ENCODE measurements around the gene KLHL29. TPM values are rescaled to one million over a fixed set of nuclear protein-coding genes. Genes with fewer than 3 reads are reported as not detected.

The KLHL29 gene
- total and polyA plus RNA-seq, 10 of the 15 experiments (the other 5 are each of a cell fraction or from before 2014, with no cell fraction given): 1.4 to 19.5 (median 6.1) TPM

DNA sequence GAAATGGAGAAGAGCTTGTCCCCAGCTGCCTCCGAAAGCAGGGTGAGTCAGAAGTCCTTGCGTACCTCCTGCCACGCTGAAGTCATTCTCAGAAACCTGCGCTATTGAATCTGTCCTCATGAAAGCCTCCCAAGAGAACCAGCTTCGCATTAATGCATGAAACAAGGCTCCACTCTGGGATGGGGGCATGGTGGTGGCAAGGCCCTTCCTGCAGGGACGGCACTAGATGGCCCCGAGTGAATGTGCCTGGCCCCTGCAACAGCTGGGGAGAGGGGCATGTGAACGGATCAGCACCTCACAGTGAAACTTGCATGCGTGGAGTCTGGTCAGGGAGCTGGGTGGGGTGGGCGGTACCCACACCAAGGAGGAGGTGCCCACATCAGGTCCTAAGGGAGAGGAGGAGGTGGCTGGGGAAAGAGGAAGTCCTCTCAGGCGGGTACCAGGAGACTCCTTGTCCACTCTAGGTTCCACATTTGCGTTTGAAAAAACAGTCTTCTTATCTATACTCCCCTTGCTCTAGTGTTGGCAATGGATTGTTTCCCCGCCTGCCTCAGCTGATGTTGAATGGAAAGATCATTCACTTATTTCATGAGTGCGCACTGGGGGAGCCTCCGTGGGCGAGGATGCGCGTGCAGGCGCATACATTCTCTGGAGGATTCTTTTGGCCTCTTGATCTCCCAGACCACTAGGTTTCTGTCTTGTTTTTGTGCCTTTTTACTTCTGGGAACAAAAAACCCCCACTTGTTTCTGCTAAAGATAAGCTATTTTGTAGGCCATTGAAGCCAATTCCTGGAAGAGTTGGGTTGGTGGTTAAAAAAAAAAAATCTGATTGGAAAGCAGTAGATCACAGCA lies 104.7 kb downstream of the KLHL29 start:
- Histone ChIP-seq H3K27me3 (replicated peaks in 1 of 2; ENCODE audit: control insufficient read depth in 2 of 2, insufficient read depth in 2 of 2, low read length in 1 of 2) (no peaks in the 10 kb centered on the region), H3K9me3 (replicated peaks; ENCODE audit: control insufficient read depth, insufficient read depth, low read length) (no peaks in the 10 kb centered on the region), H3K79me2 (ENCODE audit: control insufficient read depth, insufficient read depth, low read length) (no peaks in the 10 kb centered on the region), H3K27ac (ENCODE audit: control insufficient read depth, insufficient read depth) (no peak overlapping the region), H4K20me1 (ENCODE audit: control insufficient read depth, insufficient read depth) (no peaks in the 10 kb centered on the region; the same call in 1 of the 2 replicates), H3K36me3 (ENCODE audit: control insufficient read depth in 2 of 2, insufficient read depth in 2 of 2, low read length in 1 of 2) (no peaks in the 10 kb centered on the region; a peak in 2 of 4 replicates), H3K4me3 (no peak overlapping the region), H3K4me2 (ENCODE audit: control insufficient read depth, insufficient read depth) (no peak overlapping the region), H2AFZ (ENCODE audit: control insufficient read depth, low read depth, low read length) (no peak overlapping the region), H3K4me1 (ENCODE audit: control insufficient read depth, insufficient read depth, low read length) (peaks cover 12% of the 10 kb centered on the region), H3K9ac (ENCODE audit: control insufficient read depth, insufficient read depth, low read length) (no peak overlapping the region)
- WGBS (ENCODE audit: insufficient coverage, insufficient replicate concordance, low lambda C conversion rate, missing lambda C conversion rate): 15% methylated on average over 19 of the region's 19 CpGs
- ATAC-seq (no peak), DNase-seq (ENCODE audit: low read depth, low spot score) (no peak), FAIRE-seq (no peak)
- RAD21 ChIA-PET (ENCODE audit: unreplicated experiment): no interaction called here
- CTCF ChIA-PET: no interaction called here
- in situ Hi-C loops (cut with MboI) (no loop called here), intact Hi-C loops (cut with micrococcal nuclease; ENCODE audit: unreplicated experiment) (no loop called here)
- BruUV-seq (replicated peaks): no TSS peak
- TF ChIP-seq ETV6 (conservative IDR thresholded peaks at IDR 0.05 in 1 of 2, IDR thresholded peaks at IDR 0.05 in 1 of 2; ENCODE audit: borderline replicate concordance in 1 of 2, low read depth in 1 of 2) (no peak), SPI1 (IDR thresholded peaks at IDR 0.05; ENCODE audit: borderline replicate concordance, insufficient read depth, low read depth, low read length) (peak; percentile 65), NFIC (IDR thresholded peaks at IDR 0.05; ENCODE audit: low read depth, low read length) (no peak)
- POLR2A ChIA-PET: no interaction called here
- SMC1A ChIA-PET (ENCODE audit: uncharacterized antibody, unreplicated experiment): interaction anchor here (1.1 kb wide), 1 partner anchor 175 kb away, joined by 3 read pairs; no protein-coding TSS in a partner anchor

DNA sequence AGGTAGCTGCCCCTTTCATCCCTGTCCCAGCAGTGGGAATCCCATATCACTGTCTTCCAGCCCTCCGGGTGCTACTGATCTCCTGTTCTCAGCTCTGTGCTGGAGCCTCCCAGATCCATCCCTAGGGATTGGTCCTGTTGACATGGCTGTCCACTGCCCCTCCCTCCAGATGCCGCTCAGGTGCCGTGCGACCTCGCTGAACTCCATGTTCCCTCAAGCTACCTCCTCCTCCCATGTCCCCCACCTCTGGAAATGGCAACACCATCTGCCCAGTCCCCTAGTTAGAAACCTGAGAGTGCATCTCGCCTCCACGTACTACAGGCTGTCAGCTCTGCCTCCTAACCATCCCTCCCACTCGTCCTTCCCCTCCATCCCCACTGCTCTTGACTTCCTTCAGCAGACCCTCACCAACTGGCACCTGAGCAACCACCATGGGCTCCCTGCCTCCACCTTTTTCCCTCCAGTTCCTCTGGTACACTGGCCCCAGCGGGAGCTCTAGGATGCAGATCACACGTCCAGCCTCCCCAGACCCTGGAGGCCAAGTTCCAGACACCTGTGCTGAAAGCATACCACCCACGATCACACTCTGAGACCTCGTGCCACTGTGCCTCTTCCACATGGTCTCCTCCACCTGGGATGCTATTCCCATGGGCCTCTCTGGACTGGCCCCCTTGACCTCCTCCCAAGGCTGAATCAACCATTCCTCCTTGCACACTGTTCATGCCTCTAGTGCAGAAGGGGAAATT lies 106.8 kb downstream of the KLHL29 start:
- H4K20me1 ChIP-seq (ENCODE audit: control insufficient read depth, insufficient read depth): no peaks in the 10 kb centered on the region; the same call in 1 of the 2 replicates
- no peak for ATAC-seq
- H3K36me3 ChIP-seq (ENCODE audit: control insufficient read depth in 2 of 2, insufficient read depth in 2 of 2, low read length in 1 of 2): no peaks in the 10 kb centered on the region; a peak in 2 of 4 replicates
- no TSS peak for BruUV-seq (replicated peaks)
- ChIA-PET RAD21 (ENCODE audit: unreplicated experiment) (no interaction called here), POLR2A (no interaction called here), CTCF (interaction anchor here (1.2 kb wide), 1 partner anchor 31 kb away, joined by 3 read pairs; no protein-coding TSS in a partner anchor), SMC1A (ENCODE audit: uncharacterized antibody, unreplicated experiment) (no interaction called here)
- H2AFZ ChIP-seq (ENCODE audit: control insufficient read depth, low read depth, low read length): no peak overlapping the region
- intact Hi-C loops (cut with micrococcal nuclease; ENCODE audit: unreplicated experiment): no loop called here
- FAIRE-seq: no peak
- H3K79me2 ChIP-seq (ENCODE audit: control insufficient read depth, insufficient read depth, low read length): no peaks in the 10 kb centered on the region
- WGBS (ENCODE audit: insufficient coverage, insufficient replicate concordance, low lambda C conversion rate, missing lambda C conversion rate): 78% methylated on average over 12 of the region's 12 CpGs
- H3K4me2 ChIP-seq (ENCODE audit: control insufficient read depth, insufficient read depth): no peak overlapping the region
- H3K9ac ChIP-seq (ENCODE audit: control insufficient read depth, insufficient read depth, low read length): no peak overlapping the region
- no peak overlapping the region for H3K27ac ChIP-seq (ENCODE audit: control insufficient read depth, insufficient read depth)
- peaks cover 12% of the 10 kb centered on the region for H3K4me1 ChIP-seq (ENCODE audit: control insufficient read depth, insufficient read depth, low read length)
- in situ Hi-C loops (cut with MboI): no loop called here
- H3K27me3 ChIP-seq (replicated peaks in 1 of 2; ENCODE audit: control insufficient read depth in 2 of 2, insufficient read depth in 2 of 2, low read length in 1 of 2): no peaks in the 10 kb centered on the region
- no peaks in the 10 kb centered on the region for H3K9me3 ChIP-seq (replicated peaks; ENCODE audit: control insufficient read depth, insufficient read depth, low read length)
- no peak for DNase-seq (ENCODE audit: low read depth, low spot score)
- no peak overlapping the region for H3K4me3 ChIP-seq
- TF ChIP-seq FOXK2 (IDR thresholded peaks at IDR 0.05): no peak
- no peak for TF ChIP-seq KDM1A (IDR thresholded peaks at IDR 0.05; ENCODE audit: borderline replicate concordance)
- no peak for TF ChIP-seq ETV6 (conservative IDR thresholded peaks at IDR 0.05 in 1 of 2, IDR thresholded peaks at IDR 0.05 in 1 of 2; ENCODE audit: borderline replicate concordance in 1 of 2, low read depth in 1 of 2)
- TF ChIP-seq, protein P1, sequence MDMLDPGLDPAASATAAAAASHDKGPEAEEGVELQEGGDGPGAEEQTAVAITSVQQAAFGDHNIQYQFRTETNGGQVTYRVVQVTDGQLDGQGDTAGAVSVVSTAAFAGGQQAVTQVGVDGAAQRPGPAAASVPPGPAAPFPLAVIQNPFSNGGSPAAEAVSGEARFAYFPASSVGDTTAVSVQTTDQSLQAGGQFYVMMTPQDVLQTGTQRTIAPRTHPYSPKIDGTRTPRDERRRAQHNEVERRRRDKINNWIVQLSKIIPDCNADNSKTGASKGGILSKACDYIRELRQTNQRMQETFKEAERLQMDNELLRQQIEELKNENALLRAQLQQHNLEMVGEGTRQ (IDR thresholded peaks at IDR 0.05; ENCODE audit: borderline replicate concordance, low read depth, low read length): no peak
- TF ChIP-seq PAX8 (IDR thresholded peaks at IDR 0.05): no peak
- TF ChIP-seq RBBP5 (conservative IDR thresholded peaks at IDR 0.05): no peak
- no peak for TF ChIP-seq SUPT20H (IDR thresholded peaks at IDR 0.05; ENCODE audit: borderline replicate concordance, control insufficient read depth, low read depth, low read length)
- TF ChIP-seq MEF2A (IDR thresholded peaks at IDR 0.05; ENCODE audit: insufficient read depth, low read depth, low read length): no peak
- TF ChIP-seq, protein P2, sequence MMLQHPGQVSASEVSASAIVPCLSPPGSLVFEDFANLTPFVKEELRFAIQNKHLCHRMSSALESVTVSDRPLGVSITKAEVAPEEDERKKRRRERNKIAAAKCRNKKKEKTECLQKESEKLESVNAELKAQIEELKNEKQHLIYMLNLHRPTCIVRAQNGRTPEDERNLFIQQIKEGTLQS (IDR thresholded peaks at IDR 0.05; ENCODE audit: borderline replicate concordance, extremely low read depth, low read depth, low read length): no peak
- no peak for TF ChIP-seq MEF2B (IDR thresholded peaks at IDR 0.05; ENCODE audit: partially characterized antibody, poor library complexity, severe bottlenecking)
- no peak for TF ChIP-seq BACH1 (IDR thresholded peaks at IDR 0.05; ENCODE audit: borderline replicate concordance)
- no peak for TF ChIP-seq RB1 (IDR thresholded peaks at IDR 0.05; ENCODE audit: borderline replicate concordance)
